DMS53 (cell line): ENCODE data around the gene ECI2.
"Not testable (repeated sequence)": the region's sequence is repeated elsewhere in the genome, so short reads cannot be mapped to it uniquely, and the experiment has no call there.

Experiments used
- DNase-seq: peaks from one replicate; lab custom pipeline; 2025; lab: John Stamatoyannopoulos, UW

Gene ECI2

DNA sequence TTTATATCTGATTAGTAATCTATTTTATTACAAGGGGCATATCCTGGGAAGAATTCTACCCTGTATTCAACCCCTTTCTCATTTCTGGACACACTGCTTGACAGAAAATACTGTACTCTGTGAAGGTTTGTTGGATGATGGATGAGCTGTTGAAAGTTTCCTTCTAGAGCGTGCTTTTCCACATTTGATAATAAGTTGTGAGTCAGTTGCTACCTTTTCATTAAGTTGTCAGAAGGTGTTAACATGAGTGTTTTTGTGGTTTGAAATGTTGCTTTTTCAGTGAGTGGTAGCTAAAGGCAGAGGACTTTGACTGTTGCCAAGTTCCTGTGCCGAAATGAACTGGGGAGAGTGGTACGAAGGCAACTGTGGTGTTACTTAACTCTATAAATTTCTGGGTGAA, 3.9 kb upstream of the ECI2 start:
- DNase-seq = no peak

DNA sequence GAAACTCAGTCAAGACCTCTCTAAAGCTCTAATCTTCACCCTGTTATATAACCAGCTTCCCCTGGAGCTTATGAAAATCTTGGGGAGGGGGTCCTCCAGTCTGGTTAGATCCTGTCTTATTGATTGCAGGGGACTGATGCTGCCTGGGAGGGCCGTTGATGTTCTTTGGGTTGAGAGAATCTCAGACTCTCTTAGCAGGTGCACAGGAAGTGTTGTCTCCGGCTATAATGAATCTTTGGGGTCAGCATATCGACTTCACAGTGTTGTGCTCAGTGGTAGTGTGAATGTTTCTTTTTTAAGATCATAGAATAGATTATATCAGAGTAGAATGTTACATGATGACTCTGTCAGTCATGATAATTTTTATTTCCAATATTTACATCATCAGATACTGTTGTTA, 2.8 kb upstream of the ECI2 start:
- DNase-seq = no peak

DNA sequence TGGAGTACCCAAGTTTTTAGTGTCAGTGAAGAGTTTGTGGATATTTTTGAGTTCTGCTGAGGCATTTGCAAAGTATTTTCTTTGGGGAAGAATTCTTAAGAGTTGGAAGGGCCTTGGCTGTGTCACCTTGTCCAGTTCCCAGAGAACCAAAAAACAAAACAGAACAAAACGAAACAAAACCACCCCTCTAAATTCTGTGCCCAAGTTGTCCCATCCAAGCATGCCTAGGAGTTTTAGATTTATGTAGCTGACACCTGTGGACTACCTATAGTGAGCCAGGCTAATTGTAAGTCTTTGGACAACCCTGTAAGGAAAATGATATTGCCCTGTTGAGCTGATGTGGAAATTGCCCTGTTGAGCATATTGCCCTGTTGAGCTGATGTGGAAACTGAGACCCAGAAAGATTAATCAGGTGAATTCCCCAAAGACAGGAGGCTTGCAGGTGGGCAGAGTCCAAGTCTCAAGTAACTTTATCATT, 1.0 kb upstream of the ECI2 start:
- peak; percentile 35 for DNase-seq

DNA sequence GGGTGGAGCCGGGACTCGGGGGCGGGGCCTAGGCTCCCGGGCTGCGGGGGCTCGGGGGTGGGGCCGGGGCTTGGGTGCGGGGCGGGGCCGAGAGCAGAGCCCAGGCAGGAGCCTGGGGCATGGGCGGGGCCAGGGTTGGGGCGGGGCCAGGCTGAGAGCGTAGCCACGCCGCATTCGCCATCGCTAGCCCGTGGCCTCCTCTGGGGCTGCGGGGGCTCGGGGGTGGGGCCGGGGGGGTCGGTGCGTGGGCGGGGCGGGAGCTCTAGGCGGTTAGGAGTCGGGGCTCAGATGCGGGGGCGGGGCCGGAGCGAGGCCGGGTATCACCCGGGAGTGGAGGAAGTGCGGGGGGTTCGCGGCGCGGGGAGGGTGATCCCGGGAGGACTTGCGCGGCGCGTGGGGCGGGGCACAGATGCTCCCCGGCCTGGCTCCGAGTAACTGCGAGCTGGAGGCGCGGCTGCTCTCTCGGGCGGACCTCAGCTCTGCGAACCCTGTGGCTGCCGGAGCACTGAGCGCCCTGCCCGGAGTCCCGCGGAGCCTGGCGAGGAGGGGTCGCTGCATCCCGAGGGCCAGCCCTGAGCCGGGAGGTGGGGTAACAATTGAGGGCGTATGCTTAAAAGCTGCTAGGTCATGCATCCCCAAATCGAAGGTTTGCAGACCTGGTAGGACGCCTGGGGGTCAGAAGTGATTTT, 434 bp upstream of the ECI2 start:
- peak; percentile 98 for DNase-seq

DNA sequence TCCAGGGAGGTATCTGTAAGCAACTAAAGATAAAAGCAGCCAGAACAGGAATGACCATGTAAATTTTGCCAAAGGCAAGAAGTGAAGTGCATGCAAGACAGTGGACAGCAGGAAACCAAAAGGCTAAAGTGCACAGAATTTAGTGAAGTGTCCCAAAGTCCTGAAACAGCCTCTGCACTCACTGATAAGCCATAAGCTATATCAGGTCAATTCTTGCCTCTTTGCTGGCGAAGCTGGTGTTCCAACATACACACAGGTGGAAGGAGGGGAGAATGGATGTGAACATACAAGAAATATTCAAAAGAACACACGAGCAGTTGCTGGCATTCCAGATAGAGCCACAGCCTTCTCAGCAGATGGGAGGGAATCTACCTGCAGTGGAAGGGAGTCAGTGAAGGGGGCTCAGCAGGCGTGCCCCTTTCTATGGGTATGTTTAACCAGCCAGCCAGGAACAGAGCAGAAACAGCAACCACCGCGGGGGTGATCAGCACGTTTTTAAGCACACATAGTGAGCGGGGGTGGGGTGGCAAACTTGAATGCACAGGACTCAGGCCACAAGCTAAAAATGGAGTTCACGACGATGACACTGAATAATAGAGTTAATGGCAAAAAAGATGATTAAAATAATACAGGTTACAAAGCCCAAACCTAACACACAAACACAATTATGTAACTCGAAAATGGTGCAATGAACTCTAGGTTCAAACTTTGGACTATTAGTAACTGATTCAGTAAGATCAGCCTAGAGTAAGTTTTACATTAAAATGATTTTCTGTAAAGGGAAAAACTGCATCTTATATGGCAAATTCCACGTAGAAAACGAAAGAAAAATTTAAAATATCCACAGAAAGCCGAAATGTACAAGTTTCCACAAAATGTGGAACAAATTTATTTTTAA, 1.2 kb downstream of the ECI2 start:
- peak; percentile 43 for DNase-seq

DNA sequence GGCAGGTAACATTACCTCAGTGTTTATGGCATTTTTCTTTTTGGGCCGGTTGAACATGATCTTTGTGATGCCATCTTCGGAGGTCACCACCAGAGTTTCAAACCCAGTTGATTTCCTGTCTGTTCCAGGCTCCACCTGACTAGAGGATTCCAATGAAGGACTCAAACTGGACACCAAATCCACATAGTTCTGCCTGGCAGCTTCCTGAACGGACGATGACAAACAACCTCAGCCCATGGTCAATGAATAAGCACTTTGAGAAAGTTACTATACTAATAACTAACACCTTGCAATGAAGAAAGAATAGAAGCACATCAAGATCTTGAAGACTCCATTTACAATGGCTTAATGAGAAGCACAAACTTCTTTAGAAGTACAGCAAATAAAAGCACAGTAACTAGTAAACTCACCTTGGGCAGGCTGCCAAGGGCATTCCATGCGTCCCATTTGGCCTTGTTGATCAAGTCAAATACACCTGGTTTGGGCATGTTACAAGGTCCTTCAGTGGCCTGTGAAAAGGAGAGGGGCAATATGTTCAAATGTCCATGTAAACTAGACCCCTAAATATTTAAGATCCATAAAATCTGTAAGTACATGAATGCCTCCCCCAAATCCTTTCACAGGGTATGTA, 4.9 kb downstream of the ECI2 start:
- DNase-seq = peak; percentile 30

DNA sequence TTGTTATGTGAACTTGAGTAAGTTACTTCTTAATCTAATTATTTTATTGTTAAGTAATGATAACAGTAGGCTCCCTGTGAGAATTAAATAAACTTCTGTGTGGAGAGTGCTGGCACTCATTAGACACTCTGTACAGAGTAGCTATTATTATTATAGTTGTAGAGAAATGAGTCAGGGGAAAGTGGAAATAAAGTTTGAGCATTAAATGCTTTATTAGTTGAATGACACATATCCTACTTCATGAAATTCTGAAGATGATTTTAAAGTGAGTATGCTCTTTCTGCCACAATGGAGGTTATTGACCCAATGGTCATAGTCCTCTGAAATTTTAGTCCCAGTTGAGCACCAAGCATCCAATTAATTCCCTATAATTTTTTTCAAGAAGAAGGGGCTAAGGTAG, 5.9 kb downstream of the ECI2 start:
- no peak for DNase-seq

DNA sequence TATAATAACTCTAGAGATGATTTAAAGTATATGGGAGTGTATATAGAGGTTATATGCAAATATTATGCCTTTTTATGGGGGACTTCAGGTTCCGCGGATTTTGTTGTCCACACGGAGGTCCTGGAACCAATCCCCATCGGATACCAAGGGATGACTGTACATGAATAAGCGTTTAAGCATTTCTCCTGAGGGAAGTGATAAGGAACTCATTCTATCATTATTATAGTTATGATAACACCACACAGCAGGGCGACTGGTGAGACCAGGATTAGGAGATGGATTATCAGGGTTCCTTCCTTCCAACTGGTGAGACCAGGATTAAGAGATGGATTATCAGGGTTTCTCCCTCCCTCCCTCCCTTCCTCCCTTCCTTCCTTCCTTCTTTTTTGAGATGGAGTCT, 6.6 kb downstream of the ECI2 start:
- no peak for DNase-seq

DNA sequence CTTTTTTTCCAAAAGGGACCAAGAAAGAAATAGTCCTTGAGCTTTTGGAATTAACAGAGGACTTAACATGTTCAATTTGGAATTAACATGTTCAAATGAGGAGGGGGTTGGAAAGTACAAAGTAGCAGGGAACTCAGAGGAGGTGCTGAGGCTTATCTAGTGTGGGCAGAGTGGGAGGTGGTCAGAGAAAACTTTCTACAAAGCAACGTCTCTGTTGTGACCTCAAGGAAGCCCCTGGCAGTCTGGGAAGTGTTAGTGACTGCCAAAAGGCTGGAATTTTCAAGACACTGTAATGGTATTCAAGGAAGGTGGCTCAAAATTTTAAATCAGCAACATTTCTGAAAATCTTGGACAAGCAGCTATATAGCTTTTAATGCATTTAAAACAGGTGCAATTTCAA, 7.3 kb downstream of the ECI2 start:
- DNase-seq = no peak

DNA sequence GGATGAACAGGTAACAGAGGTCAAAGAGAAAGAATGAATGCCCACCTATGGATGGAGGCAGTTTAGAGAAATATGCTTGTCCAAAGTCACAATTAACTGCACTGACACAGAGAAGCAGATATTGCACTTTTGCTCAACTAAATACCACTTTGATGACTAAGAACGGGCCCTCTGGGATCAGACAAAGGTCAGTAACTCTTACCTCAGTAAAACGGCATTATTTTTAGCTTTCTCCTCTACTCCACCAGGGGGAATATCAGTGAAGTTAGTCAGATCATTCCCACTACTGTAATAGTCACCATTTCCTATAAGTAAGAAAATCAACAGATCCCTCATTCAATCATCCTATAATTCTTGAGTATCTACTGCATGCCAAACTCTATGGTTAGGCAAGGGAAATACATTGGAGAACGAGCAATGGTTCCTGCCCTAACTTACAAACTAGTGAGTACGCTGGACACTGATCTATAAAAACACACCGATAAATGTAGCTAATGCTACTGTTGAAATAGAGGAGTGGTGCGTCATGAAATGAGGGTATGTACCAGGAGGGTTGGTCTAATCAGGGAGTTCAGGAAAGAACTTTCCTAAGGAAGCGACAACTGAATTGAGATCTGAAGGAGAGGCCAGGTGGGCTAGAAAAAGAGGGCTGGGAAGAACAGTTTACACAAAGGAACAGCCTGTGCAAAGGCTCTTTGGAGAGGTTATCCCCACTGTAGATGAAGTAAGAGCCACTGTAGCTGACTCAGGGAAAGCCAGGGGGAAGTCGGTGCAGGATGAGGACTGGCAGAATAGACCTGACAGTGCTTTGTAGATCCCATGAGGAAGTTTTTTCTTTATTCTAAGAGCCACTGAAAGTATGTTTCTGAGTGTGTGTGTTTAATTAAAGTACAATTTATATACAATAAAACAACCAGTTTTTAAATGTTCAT, 9.2 kb downstream of the ECI2 start:
- DNase-seq = peak; percentile 7

DNA sequence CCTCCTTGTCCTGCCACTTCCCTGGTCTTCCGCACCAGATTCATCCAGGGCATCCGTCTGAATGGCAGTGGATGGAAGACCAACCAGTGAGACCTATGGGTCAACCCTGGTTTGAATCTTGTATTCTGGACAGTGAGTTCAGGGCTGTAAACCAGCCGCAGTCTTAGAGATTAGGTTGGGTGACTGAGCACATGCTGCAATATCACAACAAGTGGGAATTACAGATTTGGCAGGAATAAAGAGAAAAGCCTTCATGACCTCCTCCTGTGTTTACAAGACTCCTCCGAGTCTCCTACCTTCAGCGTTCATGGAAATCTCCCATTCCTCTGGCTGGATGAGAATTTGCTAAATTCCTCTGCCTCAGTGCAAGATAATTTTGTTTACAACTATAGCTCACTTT, 9.9 kb downstream of the ECI2 start:
- no peak for DNase-seq

DNA sequence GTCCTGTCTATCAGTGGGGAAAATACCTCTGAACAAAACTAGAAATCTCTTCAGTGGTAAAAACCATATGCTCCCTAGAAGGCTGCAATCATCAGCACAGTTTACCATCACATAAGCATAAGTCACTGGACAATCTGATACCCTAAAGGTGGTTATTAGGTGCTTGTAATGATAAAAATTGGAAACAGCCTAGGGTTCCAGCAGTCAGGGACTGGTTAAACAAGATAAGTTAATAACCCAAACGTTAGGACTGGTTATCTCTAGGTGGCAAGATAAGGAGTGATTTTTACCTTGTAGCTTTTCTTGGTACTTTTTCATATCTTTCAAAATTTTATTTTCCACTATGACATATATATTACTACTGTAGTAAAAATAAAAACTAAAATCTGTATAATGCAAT, 11.0 kb downstream of the ECI2 start:
- DNase-seq = no peak

DNA sequence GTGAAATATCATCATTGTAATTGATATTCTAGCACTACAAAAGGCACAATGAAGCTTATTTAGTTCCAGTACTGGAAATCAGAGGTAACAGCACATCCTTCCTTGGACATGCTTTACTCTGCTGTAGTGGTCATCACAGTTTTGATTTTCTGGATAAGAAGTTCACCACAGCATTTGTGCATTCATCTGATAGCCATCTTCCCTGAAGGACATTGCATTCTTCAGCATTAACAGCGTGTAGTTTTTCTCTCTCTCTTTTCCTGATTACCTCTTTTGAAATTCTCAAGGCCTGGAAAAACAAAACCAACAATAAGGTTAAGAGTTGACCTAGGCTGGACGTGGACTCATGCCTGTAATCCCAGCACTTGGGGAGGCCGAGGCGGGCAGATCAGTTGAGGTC, 19.6 kb downstream of the ECI2 start:
- DNase-seq = no peak

DNA sequence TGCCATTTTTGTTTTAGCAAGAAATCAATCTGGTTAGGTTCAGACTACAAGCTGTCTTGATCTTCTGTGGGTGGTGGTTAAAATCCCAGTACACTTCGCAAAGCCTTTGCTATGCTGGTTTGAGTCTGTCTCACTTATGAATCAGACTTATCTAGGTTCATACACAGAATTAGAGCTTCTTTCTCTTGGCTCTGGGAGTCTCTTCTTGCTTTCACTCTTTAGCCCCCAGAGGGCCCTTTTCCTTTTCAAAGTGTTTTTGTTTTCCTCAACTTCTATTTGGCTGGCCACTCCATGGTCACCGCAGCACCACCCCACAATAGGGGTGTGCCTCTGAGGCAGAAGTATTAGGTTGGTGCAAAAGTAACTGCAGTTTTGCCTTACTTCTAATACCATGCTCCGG, 21.3 kb downstream of the ECI2 start:
- no peak for DNase-seq

DNA sequence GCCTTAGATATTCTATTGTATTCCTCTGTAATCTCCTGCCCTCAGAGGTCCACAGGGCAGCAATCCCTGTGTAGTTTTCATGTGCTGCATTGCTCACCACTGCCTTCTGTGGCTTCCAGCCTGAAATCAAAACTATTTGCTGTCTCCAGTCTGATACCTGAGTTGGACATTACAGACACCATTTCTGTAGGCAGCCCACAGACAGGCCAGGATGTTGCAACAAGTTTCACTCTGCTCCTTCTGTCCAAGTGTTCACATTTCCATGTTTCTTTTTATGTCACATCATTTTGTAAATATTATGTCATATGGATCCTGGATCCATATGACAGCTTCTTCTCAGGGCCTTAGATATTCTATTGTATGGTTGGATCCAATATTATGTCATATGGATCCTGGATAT, 21.7 kb downstream of the ECI2 start:
- no peak for DNase-seq

DNA sequence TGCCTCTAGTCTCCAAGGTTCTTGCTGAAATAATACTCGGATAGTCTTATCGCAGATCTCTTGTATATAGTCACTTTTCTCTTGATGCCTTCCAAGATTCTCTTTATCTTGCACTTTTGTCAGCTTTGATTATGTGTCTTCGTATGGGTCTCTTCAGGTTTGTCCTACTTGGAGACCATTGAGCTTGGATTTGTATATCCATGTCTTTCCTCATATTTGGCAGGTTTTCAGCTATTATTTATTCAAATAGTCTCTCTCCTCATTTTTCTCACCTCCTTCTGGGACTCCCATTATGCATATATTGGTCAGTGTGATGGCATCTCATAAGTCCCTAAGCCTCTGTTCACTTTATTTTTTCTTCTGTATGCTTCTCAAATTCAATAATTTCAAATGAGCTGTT, 23.0 kb downstream of the ECI2 start:
- no peak for DNase-seq

DNA sequence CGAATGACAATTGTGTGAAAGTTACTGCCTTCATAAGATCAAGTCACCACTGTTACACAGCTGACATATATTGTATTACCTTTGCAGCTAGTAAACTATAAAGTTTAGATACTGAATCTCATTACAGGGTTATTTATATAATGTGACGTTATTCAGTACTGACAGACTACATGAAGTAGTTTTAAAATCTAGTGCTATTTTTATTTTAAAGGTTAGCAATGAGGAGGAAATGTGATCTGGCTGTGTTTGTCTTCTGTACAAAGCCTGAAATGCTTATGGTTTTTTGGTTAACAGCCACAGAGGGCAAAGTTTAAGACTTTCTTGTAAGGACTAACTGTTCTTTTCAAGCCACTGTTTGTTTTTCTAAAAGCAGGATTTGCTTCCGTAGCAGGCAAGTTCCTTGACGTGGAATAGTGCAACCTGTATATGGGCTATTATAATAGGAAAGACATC, 26.0 kb downstream of the ECI2 start:
- DNase-seq = not testable (repeated sequence)

DNA sequence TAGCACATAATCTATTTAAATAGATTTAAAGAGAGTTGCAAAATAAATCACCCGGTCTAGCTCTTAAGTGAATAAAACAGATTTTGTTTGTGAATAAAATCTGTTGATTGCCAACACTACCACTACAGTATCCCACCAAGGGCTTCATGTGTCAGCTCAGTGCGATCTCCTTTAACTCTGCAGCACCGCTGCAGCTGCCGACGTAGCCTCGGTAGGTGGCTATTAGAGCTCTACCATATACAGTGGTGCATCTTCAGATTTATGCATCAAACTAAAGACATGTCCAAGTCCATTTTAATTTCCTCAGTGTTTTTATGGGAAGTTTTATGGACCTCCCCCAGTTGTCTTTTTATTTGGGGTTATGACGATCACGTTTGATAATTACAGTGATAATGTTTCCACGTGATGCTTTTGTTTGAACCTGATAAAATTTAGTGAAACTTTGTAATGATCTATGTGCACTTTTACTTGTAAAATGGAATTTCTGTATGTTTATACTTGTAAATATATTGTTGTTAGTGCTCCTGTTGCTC, 26.7 kb downstream of the ECI2 start:
- DNase-seq = no peak

DNA sequence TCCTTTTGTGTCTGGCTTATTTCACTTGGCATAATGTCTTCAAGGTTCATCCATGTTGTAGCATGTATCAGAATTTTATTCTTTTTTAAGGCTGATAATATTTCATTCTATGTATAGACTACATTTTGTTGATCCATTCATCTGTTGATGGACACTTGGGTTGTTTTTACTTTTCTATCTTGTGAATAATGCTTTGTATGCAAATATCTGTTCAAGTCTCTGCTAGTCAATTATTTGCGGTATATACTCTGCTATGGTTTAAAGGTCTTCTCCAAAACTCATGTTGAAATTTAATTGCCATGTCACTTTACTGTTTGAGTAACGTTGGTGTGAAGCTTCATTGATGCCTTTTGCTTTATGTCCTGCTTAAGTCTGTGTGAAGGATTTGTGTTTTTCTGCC, 27.5 kb downstream of the ECI2 start:
- no peak for DNase-seq

DNA sequence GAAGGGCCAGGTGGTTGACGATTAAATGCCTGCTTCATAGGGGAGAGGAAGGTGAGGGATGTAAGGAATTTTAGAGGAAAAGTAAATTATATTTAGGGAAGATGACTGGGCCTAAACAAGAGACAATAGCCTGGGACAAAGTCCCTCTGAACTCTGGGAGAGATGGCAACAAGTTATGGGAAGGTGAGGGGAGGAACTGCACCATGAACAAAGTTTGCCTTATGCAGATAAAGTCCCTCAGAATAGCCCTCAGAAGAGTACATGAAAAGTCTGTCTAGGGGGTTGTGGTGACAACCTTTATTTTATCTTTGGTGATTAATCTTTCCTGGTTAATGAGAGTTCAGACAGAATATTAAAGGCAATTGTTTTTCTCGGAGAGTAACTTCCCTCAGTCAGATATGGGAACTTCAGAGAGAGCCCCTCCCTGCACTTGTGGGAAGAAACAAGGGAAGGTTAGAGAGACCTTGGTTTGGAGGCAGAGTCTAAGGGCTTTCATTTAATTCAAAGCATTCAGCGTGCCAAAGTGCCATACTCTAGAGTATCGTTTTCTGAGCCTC, 29.3 kb downstream of the ECI2 start:
- no peak for DNase-seq

DNA sequence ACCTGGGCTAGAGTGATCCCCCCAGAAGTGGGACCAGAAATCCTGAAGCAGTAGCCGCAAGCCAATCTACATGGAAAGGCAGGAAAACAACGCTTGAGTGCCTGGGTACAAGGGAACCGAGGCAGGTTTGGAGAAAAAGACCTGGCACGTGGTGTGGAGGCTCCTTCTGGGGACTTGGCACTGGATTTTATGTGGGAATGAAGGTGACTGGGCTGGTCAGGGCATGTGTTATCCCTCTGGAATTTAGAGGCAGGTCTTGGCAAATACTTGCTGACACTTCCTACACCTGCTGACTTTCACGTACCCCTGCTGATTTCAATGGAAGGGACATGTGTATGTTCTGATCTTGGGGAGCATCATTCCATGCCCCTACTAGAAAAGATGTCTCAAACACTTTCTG, 31.4 kb downstream of the ECI2 start:
- DNase-seq = no peak
